Kidney epithelial cell (primary cell): ENCODE results near the gene PKD1L1. TPM values are rescaled to one million over a fixed set of nuclear protein-coding genes. Genes with fewer than 3 reads are reported as not detected.
A peak's percentile ranks its signal among the peaks of the same experiment; 100 is the strongest.

ENCODE experiments used
- DNase-seq: peaks from one replicate; pipeline ENCODE4 v3.0.0-alpha.2; 2010; ENCODE audit warnings: low read depth
- H3K27me3 ChIP-seq: 2 replicates; pipeline ENCODE4 v1.6.0; 2011; ENCODE audit warnings: low read length; ENCODE audit not compliant: control insufficient read depth, insufficient read depth
- H3K36me3 ChIP-seq: 2 replicates; pipeline ENCODE4 v1.5.1; 2011; ENCODE audit warnings: low read length; ENCODE audit not compliant: control insufficient read depth, insufficient read depth
- H3K4me3 ChIP-seq: 2 replicates; pipeline ENCODE4 v1.5.1; 2011; ENCODE audit warnings: low read depth, mild to moderate bottlenecking, control low read depth, low read length
- total RNA-seq: library from RNA; depleted of rRNA; stranded (reverse); fragments of >200 nt; gene quantifications from 2 replicates; pipeline ENCODE4 v1.2.3, GENCODE V29; 2015
- TF ChIP-seq, protein P1 (sequence below): IDR thresholded peaks from 2 replicates; pipeline ENCODE4 v1.5.1; 2011; ENCODE audit warnings: mild to moderate bottlenecking, moderate library complexity, low read length, control low read depth, inconsistent platforms; ENCODE audit not compliant: insufficient read depth, poor library complexity, severe bottlenecking

The PKD1L1 gene
- total RNA-seq, 1 donor from 2014 or later = 0.08 TPM

DNA sequence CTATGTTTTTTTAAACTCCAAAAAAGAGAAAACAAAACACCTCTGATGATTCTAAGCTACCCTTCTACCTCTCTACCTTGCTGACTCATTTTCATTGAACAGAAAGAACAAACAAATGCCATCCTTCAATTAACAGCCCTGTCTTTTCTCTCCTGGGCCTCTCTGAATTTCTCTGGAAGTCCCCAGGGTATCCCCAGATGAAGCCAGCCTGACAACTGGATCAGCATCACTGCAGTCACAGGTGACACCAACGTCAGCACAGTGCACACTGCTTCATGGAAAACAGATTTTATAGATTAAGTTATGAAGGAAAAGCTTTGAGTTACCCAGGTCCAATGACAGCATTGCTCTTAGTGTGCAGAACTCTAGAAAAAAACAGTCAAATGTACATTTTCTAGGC lies 25.5 kb upstream of the PKD1L1 start:
- DNase-seq = no peak

GRCh38 chr7:47970761-47971160 lies 22.5 kb upstream of the PKD1L1 start:
- no peak for DNase-seq
- Histone ChIP-seq H3K4me3 (no peak overlapping the region), H3K36me3 (peaks cover 4% of the 10 kb centered on the region), H3K27me3 (no peaks in the 10 kb centered on the region)
- TF ChIP-seq, protein P1, sequence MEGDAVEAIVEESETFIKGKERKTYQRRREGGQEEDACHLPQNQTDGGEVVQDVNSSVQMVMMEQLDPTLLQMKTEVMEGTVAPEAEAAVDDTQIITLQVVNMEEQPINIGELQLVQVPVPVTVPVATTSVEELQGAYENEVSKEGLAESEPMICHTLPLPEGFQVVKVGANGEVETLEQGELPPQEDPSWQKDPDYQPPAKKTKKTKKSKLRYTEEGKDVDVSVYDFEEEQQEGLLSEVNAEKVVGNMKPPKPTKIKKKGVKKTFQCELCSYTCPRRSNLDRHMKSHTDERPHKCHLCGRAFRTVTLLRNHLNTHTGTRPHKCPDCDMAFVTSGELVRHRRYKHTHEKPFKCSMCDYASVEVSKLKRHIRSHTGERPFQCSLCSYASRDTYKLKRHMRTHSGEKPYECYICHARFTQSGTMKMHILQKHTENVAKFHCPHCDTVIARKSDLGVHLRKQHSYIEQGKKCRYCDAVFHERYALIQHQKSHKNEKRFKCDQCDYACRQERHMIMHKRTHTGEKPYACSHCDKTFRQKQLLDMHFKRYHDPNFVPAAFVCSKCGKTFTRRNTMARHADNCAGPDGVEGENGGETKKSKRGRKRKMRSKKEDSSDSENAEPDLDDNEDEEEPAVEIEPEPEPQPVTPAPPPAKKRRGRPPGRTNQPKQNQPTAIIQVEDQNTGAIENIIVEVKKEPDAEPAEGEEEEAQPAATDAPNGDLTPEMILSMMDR = no peak

More for the DNA sequence above, 25.5 kb upstream of the PKD1L1 start:
- no peaks in the 10 kb centered on the region for H3K27me3 ChIP-seq
- no peak overlapping the region for H3K4me3 ChIP-seq
- peaks cover 1% of the 10 kb centered on the region for H3K36me3 ChIP-seq
- TF ChIP-seq, protein P1 = no peak

GRCh38 chr7:47968847-47969774 lies 20.8 kb upstream of the PKD1L1 start:
- H3K27me3 ChIP-seq = no peaks in the 10 kb centered on the region
- peaks cover 7% of the 10 kb centered on the region for H3K36me3 ChIP-seq
- TF ChIP-seq, protein P1 = peak; percentile 88
- DNase-seq = no peak
- H3K4me3 ChIP-seq = no peak overlapping the region

DNA sequence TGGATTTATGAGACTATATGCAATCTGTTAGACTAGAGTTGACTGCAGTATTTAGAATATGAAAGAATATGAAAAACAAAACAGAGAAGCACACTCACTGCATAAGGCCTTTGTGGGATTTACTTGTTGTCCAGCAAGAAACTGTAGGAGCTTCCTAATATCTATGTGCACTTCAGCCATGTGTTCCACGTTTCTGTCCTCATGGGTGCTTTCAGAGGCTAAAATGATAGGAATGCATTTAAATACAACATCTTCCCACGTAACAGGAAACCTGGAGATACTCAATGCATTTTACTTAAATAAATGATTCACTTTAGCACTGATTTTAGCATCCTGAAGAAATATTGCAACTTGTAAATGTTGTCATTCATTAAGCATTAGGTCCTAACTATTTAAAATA lies 19.4 kb upstream of the PKD1L1 start:
- TF ChIP-seq, protein P1 = no peak
- Histone ChIP-seq H3K36me3 (peaks cover 7% of the 10 kb centered on the region), H3K27me3 (no peaks in the 10 kb centered on the region), H3K4me3 (no peak overlapping the region)
- DNase-seq = no peak

GRCh38 chr7:47967123-47967522 lies 18.9 kb upstream of the PKD1L1 start:
- Histone ChIP-seq H3K27me3 (no peaks in the 10 kb centered on the region), H3K4me3 (no peak overlapping the region), H3K36me3 (peaks cover 7% of the 10 kb centered on the region)
- TF ChIP-seq, protein P1 = no peak
- DNase-seq = no peak
